Dermis microvascular lymphatic vessel endothelial cell (primary cell): Measurements from ENCODE around the gene TRPM8. TPM values are rescaled to one million over a fixed set of nuclear protein-coding genes. Genes with fewer than 3 reads are reported as not detected.
A peak's percentile ranks its signal among the peaks of the same experiment; 100 is the strongest.

Source experiments
- DNase-seq, 2 donors: peaks; one replicate each; pipeline versions ENCODE4 v3.0.0 to v3.0.0-alpha.2; 2010; ENCODE audit warnings: low read depth in 2 of 2
- total RNA-seq: library from RNA; depleted of rRNA; stranded (reverse); fragments of >200 nt; gene quantifications from 2 replicates; pipeline ENCODE4 v1.2.1, GENCODE V29; 2014

TRPM8 gene
- total RNA-seq, 1 donor from 2014 or later, result not detected

DNA sequence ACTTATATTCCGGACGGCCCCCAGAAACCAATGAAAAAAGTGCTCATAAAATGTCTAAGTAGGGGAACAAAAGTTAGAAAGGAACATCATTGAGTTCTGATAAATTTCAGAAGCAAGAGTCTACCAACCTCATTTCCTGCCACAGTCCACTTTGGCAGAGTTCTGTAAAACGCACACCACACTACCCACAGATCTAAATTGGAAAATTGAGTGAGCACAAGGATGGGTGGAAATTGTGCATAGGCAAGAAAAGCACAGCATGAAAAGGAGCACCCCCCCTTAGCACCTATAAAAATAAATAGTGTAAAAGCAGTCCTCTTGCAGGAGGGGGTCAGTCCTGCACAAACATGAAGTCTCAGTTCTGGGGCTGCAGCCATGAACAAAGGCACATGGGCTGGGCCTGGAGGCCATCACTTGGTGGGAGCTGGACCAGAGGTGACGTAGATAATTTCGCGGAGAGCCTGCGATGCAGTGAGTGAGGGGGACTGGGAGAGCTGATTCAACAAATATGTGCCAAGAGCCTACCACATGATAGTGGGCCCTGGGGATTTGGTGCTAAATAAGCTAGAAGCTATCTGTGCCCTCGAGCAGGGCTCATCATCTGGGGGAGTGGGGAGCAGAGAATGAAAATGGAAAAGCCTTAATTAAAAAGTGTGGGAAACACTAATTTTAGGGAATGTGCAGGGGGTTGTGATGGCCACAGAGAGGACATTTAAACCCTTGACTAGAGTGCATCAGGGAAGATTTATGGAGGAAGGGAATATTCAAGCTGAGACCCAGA lies 84.4 kb downstream of the TRPM8 start:
- DNase-seq, result no peak

DNA sequence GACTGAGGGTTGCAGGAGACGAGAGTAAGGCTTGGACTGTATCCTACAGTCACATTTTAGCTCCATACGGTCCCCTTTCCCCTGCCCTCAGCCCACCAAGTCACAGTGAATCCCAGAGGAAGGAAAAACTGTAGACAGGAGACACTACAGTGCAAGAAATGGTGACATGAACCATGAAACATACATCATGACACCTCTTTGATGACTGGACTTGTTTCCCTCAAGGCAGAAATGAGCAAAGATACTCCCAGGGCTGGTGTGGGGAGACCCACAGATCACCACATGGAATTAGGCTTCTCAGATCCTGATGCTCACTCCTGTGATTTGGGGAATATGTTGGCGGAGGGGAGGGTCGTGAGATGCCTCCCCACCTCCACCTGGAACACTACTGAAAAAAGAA lies 85.1 kb downstream of the TRPM8 start:
- no peak for DNase-seq

DNA sequence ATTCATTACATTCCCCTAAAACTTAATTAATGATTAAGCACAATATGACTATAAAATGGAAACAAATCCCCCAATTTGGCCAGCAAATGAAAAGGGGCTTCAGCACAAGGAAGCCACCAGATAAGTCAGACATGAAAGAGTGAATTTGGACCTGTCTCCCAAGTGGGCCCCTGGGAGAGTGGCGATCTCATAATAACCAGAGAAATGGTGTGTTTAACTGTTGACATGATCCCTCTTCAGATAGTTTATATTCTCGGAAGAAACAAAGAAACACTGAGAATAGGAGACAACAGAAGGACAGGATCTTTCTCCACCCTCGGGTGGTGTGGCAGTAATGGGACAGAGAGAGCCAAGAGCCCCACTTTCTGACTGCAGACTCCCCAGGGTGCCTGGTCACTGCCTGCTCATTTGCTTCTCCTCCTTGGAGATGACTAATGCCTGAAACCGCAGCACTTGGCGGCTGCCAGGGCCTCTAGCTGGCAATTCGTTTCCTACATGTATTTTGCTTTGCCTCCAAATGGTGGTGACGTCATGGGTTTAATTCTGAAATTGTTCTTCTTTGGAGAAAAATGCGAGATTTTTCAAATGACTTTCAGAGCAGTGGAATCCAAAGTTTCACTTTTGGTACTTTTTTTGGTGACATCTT lies 86.9 kb downstream of the TRPM8 start:
- DNase-seq, result peak in 1 of 2 donors; percentile 35

DNA sequence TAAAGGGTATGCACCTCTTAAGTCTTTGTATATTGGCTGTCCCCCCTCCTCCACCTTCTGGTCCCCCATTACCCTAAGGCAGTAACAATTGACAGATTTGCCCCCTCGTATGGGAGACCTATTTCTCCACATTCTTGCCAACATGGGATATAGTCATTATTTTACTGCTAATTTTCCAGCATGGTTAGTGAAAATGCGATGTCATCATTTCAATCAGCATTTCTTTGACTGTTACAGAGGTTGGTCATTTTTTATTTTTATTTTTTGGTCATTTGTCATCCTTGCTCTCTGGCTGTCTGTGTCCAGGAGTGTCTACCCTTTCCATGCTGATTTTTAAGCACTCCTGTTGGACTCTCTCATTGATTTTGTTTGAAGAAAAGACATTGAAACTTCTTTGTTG lies 88.0 kb downstream of the TRPM8 start:
- DNase-seq, result no peak

DNA sequence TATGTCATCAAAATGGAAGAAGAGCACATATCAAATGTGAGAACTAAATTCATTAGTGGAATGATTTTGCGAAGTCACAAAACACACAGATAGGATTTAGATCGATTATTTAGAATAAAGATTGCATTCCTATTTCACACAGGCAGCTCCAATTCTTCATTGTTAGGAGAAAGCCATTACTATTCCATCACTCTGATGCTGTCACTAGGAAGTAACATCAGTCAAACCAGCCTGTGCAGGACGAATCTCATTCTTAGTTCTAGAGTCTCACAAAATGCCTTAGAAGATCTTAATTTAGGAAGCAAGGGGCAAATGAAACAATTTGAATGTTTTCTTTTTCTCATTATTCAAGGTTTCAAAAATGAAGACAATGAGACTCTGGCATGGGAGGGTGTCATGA lies 89.3 kb downstream of the TRPM8 start:
- DNase-seq, result no peak

DNA sequence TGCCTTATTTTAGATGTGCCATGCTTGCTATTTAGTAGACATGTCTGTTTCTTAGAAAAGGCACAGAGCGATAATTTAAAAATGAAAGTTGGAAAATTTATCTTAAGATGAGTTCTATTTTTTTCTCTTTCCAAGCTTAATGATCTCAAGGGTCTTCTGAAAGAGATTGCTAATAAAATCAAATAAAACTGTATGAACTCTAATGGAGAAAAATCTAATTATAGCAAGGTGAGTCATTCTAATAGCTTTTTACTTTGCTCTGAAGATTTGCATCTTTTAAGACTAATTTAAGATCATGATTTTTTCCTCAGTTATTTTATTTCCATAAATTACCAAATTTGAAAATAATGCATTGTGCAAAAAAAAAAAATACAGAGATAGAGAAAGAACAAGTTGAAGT lies 97.3 kb downstream of the TRPM8 start:
- DNase-seq, result no peak

DNA sequence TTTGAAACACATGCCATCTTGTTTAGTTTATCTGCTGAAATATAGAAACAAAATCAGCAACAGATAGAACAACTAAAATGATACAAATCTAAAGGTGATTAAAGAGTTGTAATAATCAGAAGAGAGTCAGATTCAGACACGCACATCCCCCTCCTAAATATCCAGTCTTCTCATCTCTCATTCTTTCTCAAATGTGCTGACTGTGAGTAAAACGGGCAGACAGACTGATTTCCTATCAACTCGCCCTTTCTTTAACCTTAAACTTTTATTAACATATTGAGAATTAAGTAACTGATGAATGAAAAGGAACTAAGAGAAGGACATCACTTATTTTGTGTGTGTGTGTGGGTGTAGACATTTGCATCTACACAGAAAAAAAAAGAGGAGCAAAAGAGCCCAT lies 98.7 kb downstream of the TRPM8 start:
- no peak for DNase-seq

DNA sequence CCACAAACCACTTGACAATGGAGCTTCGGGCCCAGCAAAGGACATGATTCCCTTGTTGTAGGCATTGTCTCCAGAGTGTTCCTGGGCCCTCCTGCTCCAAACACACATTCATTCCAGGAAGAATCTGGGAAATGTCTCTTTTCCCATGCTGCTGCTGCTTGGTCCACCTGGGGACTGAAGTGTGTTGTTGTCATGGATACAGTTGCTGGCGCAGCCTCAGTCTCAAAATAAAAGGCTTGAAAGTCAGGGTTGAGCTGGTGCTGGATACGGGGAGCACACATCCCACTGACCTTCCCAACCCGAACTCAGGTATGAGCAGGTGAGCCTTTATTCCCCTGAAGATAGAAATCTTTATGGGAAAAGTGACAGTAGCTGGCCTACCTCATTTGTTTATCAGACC lies 102.7 kb downstream of the TRPM8 start:
- no peak for DNase-seq

DNA sequence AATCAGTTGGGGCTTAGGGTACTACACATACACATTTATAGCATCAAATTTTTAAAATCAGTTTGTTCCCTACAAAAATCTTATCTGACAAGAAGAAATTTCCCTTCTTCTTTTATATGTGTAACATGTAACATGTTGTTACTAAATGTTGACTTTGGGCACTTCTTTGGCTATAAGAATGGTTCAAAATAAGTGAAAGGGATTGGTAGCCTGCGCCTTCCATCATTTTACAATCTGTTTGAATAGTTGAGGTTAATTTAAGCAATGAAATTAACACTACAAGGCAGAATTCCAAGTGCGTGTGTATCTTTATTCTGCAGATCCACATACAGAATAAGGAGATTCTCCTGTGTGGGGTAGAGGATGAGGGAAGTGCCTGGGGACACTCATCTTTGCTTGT lies 103.2 kb downstream of the TRPM8 start:
- DNase-seq, result no peak

DNA sequence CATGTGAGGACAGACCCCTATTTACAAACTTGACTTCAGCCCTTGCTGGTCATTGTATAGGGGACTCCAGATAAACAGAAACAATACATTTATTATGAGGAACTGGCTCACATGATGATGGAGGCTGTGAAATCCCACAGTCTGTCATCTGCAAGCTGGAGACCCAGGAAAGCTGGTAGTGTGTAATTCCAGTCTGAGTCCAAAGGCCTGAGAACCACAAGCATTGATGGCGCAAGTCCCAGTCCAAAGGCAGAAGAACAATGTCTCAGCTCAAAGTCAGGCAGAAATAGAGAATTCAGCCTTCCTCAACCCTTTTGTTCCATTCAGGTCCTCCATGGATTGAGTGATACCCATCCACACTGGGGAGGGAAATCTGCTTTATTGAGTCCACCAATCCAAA lies 105.3 kb downstream of the TRPM8 start:
- DNase-seq, result no peak

DNA sequence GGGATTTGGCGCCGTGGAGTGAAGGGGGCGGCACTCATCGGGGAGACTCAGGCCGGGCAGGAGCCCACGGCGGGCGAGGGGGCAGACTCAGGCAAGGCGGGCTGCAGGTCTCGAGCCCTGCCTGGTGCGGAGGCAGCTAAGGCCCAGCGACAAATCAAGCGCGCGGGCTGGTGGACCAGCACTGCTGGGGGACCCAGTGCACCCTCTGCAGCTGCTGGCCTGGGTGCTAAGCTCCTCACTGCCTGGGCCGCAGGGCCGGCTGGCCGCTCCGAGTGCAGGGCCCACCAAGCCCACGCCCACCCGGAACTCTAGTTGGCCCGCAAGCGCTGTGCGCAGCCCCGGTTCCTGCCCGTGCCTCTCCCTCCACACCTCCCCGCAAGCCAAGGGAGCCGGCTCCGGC lies 107.1 kb downstream of the TRPM8 start:
- no peak for DNase-seq

DNA sequence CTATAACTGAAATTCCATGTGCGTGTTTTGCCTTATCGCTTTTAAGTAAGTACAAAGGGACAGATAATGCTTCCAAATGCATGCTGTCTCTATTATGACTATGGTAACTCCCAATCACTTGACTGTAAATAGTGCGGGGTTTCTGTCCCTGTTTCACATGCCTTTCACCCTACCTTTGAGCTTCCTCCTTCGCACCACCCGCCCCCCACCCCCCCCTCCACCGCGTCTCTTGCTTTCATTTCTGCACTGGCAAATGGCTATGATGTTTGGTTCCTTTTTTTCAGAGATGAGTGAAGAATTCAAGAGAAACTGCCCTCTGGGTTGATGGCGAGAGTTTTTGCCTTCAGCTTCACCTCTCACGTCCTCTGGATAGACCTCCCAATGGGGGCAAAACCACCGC lies 108.3 kb downstream of the TRPM8 start:
- DNase-seq, result no peak

DNA sequence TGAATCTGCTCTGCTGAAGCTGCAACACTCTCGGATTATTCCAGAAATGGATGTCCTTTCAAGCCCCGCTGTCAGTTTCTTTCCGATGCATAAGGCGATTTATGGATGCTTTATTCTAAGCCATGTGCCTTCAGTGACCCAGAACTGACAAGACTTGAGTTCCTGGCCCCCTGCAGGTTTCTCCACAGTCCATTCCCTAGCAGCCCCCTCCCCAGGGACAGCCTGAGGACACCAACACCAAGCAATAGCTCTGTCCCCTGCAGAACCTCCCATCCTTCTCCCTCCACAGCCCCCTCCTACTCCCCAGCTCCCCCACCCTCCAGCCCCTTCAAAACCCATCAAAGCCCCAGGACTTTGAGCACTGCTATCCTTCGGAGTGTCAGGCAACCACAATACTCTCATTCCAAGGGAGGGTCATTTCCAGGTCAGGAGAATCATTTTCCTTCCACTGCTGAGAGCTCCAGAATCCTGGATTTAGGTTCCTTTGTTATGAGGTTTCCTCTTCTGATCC lies 108.8 kb downstream of the TRPM8 start:
- no peak for DNase-seq

DNA sequence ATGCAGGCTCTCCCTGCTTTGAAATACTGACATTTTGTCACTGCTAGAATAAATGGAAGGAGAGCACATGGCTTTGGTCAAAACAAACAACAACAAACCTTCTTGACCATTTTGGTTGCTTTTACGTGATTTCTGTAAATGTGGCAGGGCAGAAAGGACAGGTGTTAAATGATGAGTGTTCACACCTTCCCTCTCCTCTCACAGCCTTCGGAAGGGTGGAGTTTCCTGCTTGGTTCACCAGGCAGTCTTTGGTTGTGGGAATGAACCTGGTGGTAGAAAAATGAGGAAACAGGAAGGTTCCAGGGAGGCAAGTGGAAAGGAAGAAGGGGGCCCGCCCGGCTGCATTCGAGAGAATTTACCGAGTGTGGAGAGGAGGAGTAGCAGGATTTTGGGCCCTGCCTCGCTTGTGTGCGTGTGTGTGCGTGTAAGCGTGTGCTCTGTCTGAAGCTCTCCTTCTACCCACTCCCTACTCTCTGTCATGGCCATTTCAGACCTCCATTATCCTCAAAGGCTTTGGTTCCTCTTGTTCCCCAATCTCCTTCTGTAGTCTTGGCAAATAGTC lies 109.6 kb downstream of the TRPM8 start:
- no peak for DNase-seq

DNA sequence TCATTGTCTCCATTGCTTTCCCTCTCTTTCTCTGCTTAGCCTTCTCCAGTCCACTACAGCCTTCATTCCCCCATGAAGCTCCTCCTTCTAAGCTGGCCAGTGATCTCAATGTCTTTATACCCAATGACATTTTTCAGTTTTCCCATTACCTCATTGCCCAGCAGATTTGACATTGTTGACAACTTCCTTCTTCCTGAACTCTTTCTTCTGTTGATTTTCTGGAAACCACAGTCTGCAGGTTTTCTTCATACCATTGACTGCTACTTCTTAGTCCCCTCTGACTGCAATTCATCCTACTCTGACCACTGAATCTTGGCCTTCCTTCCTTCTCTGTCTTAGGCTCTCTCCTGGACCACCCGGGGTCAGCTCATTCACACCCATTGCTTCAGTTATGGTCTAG lies 110.5 kb downstream of the TRPM8 start:
- DNase-seq, result no peak

DNA sequence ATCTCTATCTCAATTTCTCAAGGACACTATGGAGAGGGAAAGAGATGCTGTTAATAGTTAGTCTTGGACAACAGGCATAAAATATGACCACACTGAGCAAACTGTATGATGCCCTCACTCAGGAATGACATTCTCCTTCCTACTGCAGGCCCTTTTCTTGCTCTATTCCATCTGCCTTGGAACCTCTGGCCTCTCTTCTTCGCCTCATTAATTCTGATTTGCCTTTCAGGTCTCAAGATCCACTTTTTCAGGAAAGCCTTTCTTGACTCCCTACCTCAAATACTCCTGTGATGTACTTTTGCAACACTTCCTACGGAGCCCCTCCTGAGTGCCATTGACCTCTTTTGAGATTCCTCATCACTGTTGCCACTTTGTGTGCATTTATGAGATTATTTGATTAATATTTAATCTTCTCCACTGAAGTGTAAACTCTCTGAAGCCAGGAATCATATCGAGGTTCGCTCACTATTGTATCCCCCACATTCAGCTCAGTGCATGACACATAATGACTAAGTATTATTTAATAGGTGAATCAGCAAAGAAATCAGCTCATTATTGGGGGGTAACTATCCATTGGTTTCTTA lies 112.1 kb downstream of the TRPM8 start:
- DNase-seq, result no peak

DNA sequence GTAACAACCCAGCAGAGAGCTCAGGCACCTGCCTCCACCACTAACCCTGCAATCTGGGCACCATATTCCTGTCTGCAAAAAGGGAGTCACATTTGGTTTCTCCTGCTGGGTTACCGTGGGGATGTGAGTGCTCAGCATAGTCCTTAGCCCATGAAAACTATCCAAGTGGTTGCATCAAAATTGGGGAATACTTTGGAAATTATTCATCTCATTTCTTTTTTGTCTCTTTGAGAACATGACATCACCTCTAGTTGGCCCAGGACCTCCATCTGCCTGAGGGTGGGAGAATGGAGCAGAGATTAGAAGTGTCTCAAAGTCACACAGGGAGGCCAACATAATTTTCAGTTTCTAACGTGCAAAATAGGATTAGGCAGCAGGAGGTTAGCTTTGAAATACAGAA lies 114.0 kb downstream of the TRPM8 start:
- no peak for DNase-seq

DNA sequence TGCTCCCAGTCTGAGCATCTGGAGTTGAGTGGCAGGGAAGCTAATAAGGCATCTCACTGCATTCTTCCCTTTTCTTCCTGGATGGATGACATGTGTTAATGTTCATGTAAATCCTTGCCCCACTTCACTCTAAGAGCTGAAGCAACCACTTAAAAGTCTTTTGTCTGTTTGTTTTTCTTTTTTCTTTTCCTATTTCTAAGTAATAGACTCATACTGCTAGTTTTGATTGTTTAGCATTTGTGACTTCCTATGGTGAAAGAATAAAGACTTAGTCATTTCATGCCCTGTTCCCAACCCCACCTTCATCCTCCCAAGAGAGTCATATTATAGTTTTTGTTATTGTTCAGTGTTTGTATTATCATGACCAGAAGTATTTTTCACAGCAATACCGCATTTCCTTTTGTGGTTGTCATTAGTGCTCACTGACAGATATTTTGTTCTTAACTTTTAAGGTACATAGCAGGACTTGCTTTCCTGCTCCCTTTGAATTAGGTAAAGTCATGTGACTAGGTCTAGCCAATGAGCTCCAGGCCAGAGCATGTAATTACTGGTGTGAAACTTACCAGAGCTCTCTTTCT lies 115.2 kb downstream of the TRPM8 start:
- DNase-seq, result peak in 1 of 2 donors; percentile 73

DNA sequence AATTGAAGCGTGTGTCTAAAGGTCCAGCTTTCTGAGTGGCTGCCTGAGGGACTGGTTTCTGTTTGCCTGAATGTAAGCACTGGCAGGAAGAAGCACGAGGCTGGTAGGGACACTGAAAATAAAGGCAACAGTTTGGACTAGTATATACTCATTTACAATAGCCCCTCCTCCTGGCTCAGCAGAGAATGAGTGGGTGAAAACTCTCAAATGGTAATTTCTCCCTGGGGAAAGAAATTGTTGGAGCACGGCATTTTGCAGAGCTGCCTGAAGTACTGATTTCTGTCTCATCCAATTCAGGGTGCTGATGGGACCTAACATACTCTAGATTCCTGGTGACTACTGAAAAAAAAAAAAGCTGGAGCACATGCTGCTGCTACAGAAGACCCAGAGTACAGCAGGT lies 116.0 kb downstream of the TRPM8 start:
- DNase-seq, result peak in 1 of 2 donors; percentile 12

DNA sequence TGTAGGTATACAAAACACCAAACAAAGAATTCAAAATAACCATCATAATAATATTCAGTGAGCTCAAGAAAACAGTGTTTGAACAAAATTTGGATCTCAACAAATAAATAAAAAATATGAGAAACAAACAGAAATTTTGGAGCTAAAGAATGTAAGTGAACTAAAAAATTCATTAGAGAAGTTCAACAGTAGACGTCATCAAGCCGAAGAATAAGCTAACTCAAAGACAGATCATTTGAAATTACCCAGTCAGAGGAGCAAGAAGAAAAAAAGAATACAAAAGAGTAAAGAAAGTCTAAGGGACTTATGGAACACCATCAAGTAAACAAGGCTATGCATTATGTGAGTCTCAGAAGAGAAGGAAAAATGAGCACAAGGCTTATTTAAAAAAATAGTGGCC lies 116.7 kb downstream of the TRPM8 start:
- no peak for DNase-seq

DNA sequence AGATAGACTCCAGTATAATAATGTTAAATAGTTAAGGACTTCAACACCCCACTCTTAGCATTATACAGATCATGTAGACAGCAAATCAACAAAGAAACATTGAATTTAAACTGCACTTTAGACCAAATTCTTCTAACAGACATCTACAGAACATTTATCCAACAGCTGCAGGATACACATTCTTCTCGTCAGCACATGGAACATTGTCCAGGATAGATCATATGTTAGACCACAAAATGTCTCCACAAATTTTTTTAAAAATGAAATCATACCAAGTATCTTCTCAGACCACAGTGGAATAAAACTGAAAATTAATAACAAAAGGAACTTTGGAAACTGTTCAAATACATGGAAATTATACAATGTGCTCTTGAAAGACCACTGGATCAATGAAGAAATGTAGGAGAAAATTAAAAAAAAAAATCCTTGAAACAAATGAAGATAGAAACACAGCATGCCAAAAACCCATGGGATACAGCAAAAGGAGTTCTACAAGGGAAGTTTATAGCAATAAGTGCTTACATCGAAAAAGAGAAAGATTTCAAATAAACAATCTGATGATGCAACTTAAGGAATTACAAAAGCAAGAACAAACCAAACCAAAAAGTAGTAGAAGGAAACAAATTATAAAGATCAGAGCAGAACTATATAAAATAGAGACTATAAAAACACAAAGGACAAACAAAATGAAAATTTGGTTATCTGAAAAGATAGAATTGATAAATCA lies 121.1 kb downstream of the TRPM8 start:
- no peak for DNase-seq
